Skeletal muscle satellite cell (primary cell): ENCODE measurements around the gene CYTH1.

ENCODE experiments used
- H3K27me3 ChIP-seq: 2 replicates; pipeline ENCODE4 v1.7.0; 2013; ENCODE audit warnings: low read length; ENCODE audit not compliant: control insufficient read depth, insufficient read depth
- H3K36me3 ChIP-seq: 2 replicates; pipeline ENCODE4 v1.7.0; 2013; ENCODE audit warnings: mild to moderate bottlenecking, control low read depth, low read length; ENCODE audit not compliant: insufficient read depth
- H3K4me1 ChIP-seq: 2 replicates; pipeline ENCODE4 v1.7.0; 2013; ENCODE audit warnings: low read length; ENCODE audit not compliant: control insufficient read depth, insufficient read depth
- H3K4me2 ChIP-seq: 2 replicates; pipeline ENCODE4 v1.7.0; 2013; ENCODE audit warnings: mild to moderate bottlenecking, low read length
- H3K4me3 ChIP-seq: 2 replicates; pipeline ENCODE4 v1.7.0; 2013; ENCODE audit warnings: low read length
- H3K9ac ChIP-seq: 2 replicates; pipeline ENCODE4 v1.7.0; 2013; ENCODE audit warnings: mild to moderate bottlenecking, low read depth, low read length, moderate library complexity
- H3K9me3 ChIP-seq: replicated peaks from 2 replicates; pipeline ENCODE4 v1.7.0; 2013; ENCODE audit warnings: mild to moderate bottlenecking, control low read depth, low read length

The CYTH1 gene

DNA sequence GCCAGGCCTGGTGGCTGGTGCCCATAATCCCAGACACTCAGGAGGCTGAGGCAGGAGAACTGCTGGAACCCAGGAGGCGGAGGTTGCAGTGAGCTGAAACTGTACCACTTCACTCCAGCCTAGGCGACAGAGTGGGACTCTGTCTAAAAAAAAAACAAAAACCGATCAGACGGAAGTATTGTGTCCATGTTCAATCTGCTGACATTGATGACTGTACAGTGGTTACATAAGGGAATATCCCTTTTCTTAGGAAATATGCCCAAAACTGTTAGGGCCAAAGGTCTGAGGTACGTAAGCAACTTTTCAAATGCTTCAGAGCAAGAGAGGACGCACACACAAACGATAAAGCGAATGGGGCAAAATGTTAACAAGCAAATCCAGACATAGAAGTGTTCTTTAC, 135.0 kb downstream of the CYTH1 start:
- Histone ChIP-seq H3K4me1 (peaks cover 9% of the 10 kb centered on the region), H3K4me2 (no peak overlapping the region), H3K36me3 (no peaks in the 10 kb centered on the region), H3K27me3 (peaks cover 13% of the 10 kb centered on the region), H3K9me3 (no peaks in the 10 kb centered on the region), H3K9ac (no peak overlapping the region), H3K4me3 (no peak overlapping the region)

DNA sequence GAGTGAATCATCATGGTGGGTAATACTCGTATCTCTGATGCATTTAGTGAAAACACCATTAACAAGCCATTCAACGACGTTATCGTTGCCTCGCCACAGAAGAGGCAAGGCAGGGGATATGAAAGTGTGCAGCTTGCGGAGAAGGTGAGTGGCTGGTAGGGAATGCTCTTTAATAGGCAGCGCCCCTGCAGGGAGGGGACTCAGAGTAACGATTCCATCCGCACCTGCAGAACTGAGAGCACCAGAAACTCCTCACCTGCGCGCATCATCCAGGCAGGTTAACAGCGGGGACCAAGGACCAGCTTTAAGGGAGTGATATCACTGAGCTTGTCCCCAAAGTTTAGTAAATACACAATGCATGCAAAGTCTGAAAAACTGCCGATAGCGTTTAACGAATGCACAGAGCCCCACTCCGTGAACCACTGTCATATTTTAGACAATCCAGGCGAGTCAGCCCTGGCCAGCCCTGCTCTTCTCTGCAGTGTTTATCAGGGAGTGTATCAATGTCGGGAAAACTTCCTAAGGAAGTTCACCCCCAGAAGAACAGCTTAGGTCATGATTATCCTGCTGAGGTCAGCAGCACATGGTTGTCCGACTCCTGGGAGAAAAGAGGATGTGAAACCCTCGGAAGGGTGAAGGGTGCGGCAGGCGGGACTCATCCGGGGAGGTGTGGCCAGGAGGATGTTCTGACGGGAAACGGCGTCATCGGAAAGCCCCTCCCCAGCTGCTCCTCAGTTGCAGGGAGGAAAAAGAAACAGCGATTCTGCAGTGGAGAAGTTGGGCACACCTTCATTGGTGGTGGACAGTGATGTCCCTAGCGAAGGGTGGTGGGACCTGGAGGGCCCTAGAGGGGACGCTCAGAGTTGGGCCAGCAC, 136.4 kb downstream of the CYTH1 start:
- H3K9me3 ChIP-seq: no peaks in the 10 kb centered on the region
- H3K4me1 ChIP-seq: no peaks in the 10 kb centered on the region
- no peak overlapping the region for H3K4me2 ChIP-seq
- H3K9ac ChIP-seq: no peak overlapping the region
- H3K36me3 ChIP-seq: no peaks in the 10 kb centered on the region
- no peak overlapping the region for H3K4me3 ChIP-seq
- H3K27me3 ChIP-seq: peaks cover 13% of the 10 kb centered on the region

DNA sequence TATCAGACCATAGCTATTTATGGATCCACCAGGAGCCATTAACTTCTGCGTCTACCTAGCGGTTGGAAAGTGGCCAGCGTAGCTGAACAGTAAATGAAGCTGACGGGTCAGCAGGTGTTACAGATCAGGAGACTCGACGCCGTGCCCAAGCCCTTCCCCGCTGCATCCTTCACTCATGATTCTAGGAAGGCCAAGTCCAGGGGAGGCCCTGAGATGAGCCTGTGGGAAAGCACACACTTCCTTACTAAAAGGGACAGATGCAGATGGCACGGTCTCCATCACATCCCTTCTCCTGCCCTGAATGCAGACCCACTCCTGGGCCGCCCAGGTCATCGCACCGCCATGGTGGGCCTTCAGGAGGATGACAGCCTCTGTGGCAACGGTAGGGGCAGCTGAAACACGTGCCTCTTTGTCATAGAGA, 137.1 kb downstream of the CYTH1 start:
- Histone ChIP-seq H3K4me3 (no peak overlapping the region), H3K27me3 (peaks cover 13% of the 10 kb centered on the region), H3K9me3 (no peaks in the 10 kb centered on the region), H3K36me3 (no peaks in the 10 kb centered on the region), H3K4me2 (no peak overlapping the region), H3K4me1 (no peaks in the 10 kb centered on the region), H3K9ac (no peak overlapping the region)

DNA sequence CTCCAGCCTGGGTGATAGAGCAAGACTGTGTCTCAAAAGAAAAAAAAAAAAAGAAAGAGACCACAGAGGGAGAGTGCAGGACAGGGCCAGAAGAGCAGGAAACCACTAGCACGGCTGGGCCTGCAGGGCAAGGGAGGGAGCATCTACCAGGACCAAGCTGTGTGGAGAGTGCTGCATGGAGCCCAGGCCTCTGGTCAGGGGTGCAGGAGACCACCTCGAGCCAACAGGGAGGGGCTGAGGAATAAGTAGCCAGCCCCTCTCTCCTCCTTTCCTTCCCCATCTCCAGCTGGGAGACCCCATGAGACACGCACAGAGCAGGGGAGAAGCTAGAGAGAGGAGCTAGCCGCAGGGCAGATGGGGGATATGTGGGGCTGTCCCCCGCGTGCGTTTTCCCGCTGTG, 137.8 kb downstream of the CYTH1 start:
- Histone ChIP-seq H3K9ac (no peak overlapping the region), H3K9me3 (no peaks in the 10 kb centered on the region), H3K36me3 (no peaks in the 10 kb centered on the region), H3K27me3 (peaks cover 13% of the 10 kb centered on the region), H3K4me2 (no peak overlapping the region), H3K4me1 (no peaks in the 10 kb centered on the region), H3K4me3 (no peak overlapping the region)

DNA sequence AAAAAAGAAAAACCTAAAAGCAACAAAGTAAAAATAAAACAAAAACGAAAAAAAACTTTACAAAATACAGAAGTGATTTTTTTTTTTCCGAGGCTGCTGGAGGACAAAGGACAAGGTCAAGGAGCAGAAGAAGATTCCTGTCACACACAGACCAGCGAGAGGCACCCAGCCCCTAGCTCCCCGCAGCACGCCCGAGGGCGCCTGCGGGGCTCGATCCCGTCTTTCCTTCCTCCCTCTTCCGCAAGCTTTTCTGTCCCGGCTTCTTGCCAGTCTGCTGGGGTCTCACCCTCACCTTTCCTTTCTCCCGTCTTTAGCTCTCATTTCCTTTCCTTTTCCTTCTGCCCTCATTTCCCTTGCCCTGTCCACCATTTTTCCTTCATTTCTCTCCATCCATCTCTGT, 138.7 kb downstream of the CYTH1 start:
- Histone ChIP-seq H3K4me2 (no peak overlapping the region), H3K36me3 (no peaks in the 10 kb centered on the region), H3K4me3 (no peak overlapping the region), H3K4me1 (no peaks in the 10 kb centered on the region), H3K9me3 (no peaks in the 10 kb centered on the region), H3K27me3 (peaks cover 20% of the 10 kb centered on the region), H3K9ac (no peak overlapping the region)

DNA sequence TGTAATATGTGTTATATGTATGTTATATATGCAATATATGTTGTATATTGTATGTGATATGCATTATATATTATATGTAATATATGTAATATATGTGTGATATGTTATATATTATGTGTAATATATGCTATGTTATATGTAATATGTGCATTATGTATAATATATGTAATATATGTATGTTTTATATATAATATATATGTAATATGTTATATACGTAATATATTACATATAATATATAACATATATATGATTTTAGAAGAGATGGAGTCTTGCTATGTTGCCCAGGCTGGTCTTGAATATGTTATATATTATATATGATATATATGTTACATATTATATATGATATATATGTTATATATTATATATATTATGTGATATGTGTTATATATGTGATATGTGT, 139.4 kb downstream of the CYTH1 start:
- H3K27me3 ChIP-seq: peaks cover 21% of the 10 kb centered on the region

DNA sequence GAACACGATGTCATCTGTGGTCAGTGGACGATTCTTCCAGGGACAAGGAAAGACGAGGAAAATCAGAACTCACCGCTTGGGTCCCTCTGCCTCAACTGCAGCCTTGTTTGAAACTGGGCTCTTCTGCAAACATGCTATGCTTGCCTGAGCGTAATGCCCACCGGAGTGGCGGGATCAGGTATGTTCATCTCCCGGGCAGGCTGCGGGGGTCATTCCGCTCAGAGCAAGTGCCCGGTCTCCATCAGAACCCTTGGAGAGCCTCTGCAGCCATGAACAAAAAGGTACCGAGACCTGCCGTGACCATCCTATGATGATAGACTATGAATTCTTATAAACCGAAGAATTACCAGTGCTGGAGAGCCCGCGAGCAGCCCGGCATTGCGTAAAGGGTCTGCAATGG, 140.4 kb downstream of the CYTH1 start:
- Histone ChIP-seq H3K9ac (no peak overlapping the region), H3K9me3 (no peaks in the 10 kb centered on the region), H3K27me3 (peaks cover 20% of the 10 kb centered on the region), H3K4me1 (no peaks in the 10 kb centered on the region), H3K4me2 (no peak overlapping the region), H3K36me3 (no peaks in the 10 kb centered on the region), H3K4me3 (no peak overlapping the region)

More for the DNA sequence above, 139.4 kb downstream of the CYTH1 start:
- H3K4me2 ChIP-seq: no peak overlapping the region
- no peak overlapping the region for H3K9ac ChIP-seq
- H3K4me1 ChIP-seq: no peaks in the 10 kb centered on the region
- H3K9me3 ChIP-seq: no peaks in the 10 kb centered on the region
- no peak overlapping the region for H3K4me3 ChIP-seq
- H3K36me3 ChIP-seq: no peaks in the 10 kb centered on the region

DNA sequence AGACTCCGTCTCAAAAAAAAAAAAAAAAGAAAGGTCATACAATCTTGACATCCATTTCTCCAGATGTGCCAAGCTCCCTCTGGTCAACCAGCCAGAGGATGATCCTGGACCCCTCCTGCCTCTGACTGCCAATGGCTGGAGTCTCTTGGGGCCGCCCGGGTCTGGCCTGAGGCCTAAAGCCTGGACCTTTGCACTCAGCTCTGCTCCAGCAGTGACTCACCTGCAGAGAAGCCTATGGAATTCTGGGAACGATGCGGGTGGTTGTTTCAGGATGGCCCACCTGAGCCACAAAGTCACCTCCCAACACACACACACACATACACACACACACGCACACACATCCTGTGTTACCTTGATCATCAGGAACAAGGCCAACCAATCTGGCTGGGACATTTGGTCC, 140.8 kb downstream of the CYTH1 start:
- H3K4me3 ChIP-seq: no peak overlapping the region
- H3K36me3 ChIP-seq: no peaks in the 10 kb centered on the region
- peaks cover 23% of the 10 kb centered on the region for H3K27me3 ChIP-seq
- H3K4me2 ChIP-seq: no peak overlapping the region
- H3K4me1 ChIP-seq: no peaks in the 10 kb centered on the region
- no peak overlapping the region for H3K9ac ChIP-seq
- no peaks in the 10 kb centered on the region for H3K9me3 ChIP-seq

DNA sequence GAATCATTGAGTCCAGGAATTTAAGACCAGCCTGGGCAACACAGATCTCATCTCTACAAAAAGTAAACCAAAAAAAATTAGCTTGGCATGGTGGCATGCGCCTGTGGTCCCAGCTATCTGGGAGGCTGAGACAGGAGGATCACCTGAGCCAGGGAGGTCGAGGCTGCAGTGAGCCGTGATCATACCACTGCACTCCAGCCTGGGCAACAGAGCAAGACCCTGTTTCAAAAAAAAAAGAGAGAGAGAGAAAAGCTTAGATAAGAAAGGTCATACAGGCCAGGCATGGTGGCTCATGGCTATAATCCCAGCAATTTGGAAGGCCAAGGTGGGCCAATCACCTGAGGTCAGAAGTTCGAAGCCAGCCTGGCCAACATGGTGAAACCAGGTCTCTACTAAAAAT, 141.4 kb downstream of the CYTH1 start:
- Histone ChIP-seq H3K9me3 (no peaks in the 10 kb centered on the region), H3K9ac (no peak overlapping the region), H3K36me3 (no peaks in the 10 kb centered on the region), H3K4me2 (no peak overlapping the region), H3K27me3 (peaks cover 19% of the 10 kb centered on the region), H3K4me3 (no peak overlapping the region), H3K4me1 (no peaks in the 10 kb centered on the region)

DNA sequence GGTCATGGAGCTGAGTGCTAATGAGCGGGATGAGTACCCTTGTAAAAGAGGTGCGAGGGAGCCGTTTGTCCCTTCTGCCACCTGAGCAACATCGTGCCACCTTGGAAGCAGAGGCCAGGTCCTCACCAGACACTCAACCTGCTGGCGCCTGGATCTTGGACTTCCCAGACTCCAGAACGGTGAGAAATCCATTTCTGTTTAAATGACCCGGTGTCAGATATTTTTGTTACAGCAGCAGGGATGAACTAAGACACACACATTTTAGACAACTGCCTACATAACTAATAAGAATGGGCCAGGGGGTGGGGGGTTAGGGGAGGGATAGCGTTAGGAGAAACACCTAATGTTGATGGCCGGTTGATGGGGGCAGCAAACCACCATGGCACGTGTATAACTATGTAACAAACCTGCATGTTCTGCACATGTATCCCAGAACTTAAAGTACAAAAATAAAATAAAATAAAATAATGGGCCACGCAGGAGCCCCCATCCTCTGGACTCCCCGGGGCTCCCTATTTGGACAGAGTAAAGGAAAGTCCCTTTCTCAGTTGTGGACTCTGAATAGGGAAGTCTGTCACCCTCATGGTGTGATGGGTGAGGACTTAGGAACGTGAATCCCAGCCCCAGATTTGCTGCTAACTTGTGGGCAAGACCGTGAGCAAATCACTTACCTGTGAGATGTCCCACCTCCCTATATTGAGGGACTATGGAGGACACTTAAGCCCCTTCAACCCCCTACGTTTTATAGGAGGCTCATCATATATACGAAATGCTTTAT, 144.2 kb downstream of the CYTH1 start:
- Histone ChIP-seq H3K4me3 (no peak overlapping the region), H3K9ac (no peak overlapping the region), H3K9me3 (no peaks in the 10 kb centered on the region), H3K4me2 (no peak overlapping the region), H3K27me3 (peaks cover 22% of the 10 kb centered on the region), H3K4me1 (no peaks in the 10 kb centered on the region), H3K36me3 (no peaks in the 10 kb centered on the region)

DNA sequence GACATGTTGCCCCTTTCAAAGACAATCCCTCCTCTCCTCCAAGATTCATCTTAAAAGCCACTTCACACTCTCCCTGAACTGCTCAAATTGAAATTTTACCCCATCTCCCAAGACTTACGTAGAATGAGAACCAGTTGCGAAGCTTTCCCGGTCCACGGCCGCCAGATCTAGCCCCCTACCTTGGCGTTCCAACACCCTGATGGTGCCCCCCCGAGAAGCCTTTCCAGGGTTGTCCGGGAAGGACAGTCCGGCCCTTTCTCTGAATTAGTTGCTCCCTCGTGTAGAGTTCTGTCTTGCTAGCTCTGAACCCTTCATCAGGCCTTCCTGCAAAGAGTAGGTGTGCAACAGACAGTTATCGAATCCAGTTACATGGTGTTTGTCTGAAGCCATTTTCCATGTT, 144.9 kb downstream of the CYTH1 start:
- Histone ChIP-seq H3K4me1 (no peaks in the 10 kb centered on the region), H3K9me3 (no peaks in the 10 kb centered on the region), H3K4me2 (no peak overlapping the region), H3K36me3 (no peaks in the 10 kb centered on the region), H3K9ac (no peak overlapping the region), H3K27me3 (peaks cover 22% of the 10 kb centered on the region), H3K4me3 (no peak overlapping the region)
